Measurements from ENCODE around the gene NMT1.

Gene NMT1

DNA sequence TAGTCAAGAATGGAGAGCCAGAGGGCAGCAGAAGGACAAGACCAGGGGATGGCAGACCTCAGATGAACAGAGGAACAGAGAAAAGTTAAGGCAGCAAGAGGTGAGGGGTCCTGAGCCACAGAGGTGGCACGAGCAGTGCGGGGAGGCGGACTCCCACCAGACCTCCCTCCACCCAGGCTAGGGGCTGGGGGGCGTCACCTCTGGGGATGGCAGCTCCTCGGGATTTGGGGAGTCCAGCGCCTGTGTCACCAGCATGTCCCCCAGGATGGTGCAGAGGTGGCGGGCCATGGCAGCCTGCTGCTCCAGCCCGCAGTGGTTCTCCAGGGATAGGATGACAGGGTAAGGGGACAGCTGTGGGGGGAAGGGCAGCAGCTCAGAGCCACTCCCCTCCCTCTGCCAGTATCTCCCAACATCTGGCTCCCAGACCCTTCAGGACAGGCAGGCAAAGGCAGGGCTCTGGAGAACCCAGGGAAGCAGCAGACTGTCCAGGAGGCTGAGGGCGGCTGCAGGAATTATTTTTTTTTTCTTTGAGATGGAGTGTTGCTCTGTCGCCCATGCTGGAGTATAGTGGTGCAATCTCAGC lies 55.4 kb downstream of the NMT1 start:
- ChIA-PET POLR2A (no interaction called here), CTCF (interaction anchor here (0.6 to 11.9 kb wide), 7 partner anchors 11 to 97 kb away, joined by 3 to 123 read pairs (median 8); partner anchors contain the start of genes ACBD4 and PLCD3)
- DNase-seq (ENCODE audit: low read depth, low spot score): no peak
- TF ChIP-seq, protein P1, sequence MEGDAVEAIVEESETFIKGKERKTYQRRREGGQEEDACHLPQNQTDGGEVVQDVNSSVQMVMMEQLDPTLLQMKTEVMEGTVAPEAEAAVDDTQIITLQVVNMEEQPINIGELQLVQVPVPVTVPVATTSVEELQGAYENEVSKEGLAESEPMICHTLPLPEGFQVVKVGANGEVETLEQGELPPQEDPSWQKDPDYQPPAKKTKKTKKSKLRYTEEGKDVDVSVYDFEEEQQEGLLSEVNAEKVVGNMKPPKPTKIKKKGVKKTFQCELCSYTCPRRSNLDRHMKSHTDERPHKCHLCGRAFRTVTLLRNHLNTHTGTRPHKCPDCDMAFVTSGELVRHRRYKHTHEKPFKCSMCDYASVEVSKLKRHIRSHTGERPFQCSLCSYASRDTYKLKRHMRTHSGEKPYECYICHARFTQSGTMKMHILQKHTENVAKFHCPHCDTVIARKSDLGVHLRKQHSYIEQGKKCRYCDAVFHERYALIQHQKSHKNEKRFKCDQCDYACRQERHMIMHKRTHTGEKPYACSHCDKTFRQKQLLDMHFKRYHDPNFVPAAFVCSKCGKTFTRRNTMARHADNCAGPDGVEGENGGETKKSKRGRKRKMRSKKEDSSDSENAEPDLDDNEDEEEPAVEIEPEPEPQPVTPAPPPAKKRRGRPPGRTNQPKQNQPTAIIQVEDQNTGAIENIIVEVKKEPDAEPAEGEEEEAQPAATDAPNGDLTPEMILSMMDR (IDR thresholded peaks at IDR 0.05; ENCODE audit: insufficient read depth, low read length, missing control alignments): no peak
- no peak overlapping the region for H3K4me3 ChIP-seq (ENCODE audit: low read depth, low read length)

DNA sequence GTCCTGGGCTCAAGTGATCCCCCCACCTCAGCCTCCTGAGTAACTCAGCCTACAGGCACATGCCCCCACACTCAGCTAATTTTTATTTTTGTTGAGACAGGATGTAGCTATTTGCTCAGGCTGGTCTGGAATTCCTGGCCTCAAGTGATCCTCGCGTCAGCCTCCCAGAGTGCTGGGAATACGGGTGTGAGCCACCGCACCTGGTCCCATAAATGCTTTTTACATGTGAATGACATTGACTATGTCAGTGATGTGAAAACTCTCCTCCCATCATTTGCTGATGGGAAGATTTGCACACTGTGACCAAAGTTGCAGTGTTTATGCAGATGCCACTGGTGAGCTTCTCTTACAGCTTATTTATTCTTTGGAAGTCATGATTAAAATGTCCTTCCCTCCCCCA lies 56.2 kb downstream of the NMT1 start:
- DNase-seq (ENCODE audit: low read depth, low spot score): no peak
- ChIA-PET CTCF (interaction anchor here (1.5 to 11.9 kb wide), 6 partner anchors 8 to 21 kb away, joined by 4 to 123 read pairs (median 18); partner anchors contain the start of genes ACBD4 and PLCD3), POLR2A (interaction anchor here (0.5 kb wide), 1 partner anchor 36 kb away, joined by 5 read pairs; no protein-coding TSS in a partner anchor)
- H3K4me3 ChIP-seq (ENCODE audit: low read depth, low read length): no peak overlapping the region
- TF ChIP-seq, protein P1 (IDR thresholded peaks at IDR 0.05; ENCODE audit: insufficient read depth, low read length, missing control alignments): no peak

DNA sequence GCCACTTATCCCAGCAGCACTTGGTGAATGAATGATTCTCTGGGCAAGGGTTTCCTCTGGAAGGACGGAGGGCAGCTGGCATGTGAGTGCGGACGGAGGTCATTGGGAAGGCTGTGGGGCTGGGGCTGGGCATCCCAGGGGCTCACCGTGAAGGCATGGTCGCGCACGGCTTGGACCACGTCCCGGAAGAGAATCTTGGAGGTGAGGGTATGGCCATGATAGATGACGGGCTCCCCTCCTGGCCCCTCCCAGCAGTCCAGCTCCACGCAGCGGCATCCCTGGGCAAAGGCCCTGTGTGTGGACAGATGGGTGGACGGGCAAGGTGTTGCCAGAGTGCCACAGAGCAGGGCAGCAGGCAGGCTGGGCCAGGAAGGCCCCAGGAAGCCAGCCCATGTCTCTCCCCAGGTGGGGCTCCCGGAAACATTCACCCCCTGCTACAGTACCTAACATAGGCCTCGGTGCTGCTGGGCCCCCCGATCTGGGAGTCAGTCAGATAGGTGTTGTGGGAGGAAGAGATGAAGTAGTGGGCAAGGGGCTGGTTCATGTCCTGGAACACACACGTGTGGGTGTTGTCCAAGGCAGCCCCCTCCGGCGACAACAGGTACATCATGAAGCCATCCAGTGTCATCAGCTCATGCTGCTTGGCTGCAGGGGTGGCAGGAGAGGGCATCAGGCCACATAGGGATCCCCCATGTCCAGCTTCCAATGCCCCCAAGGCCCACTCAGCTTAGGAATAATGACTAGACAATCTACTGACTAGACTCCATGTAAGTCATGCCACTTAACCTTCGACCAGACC lies 56.9 kb downstream of the NMT1 start:
- ChIA-PET CTCF (interaction anchor here (1.5 to 11.9 kb wide), 6 partner anchors 9 to 22 kb away, joined by 4 to 123 read pairs (median 18); partner anchors contain the start of genes ACBD4 and PLCD3), POLR2A (interaction anchor here (0.5 kb wide), 1 partner anchor 36 kb away, joined by 5 read pairs; no protein-coding TSS in a partner anchor)
- H3K4me3 ChIP-seq (ENCODE audit: low read depth, low read length): no peak overlapping the region
- TF ChIP-seq, protein P1 (IDR thresholded peaks at IDR 0.05; ENCODE audit: insufficient read depth, low read length, missing control alignments): no peak
- DNase-seq (ENCODE audit: low read depth, low spot score): no peak

DNA sequence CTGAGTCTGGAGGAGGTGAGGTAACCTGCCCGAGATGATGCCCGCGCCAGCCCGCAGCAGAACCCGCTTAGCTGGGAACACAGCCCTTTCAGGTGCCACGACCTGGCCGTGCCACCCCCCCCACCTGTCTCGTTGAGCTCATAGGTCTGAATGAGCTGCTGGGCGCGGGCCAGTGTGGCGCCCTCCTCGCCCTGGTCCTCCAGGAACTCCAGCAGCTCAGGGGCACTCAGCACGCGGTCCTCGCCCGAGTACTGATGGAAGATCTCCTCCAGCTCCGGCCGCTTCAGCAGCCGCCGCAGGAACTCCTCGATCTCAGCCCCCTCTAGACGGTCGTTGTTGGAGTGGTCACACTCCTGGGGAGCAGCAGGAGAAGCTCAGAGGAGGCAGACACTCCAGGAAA lies 57.6 kb downstream of the NMT1 start:
- no peak overlapping the region for H3K4me3 ChIP-seq (ENCODE audit: low read depth, low read length)
- TF ChIP-seq, protein P1 (IDR thresholded peaks at IDR 0.05; ENCODE audit: insufficient read depth, low read length, missing control alignments): no peak
- ChIA-PET POLR2A (interaction anchor here (1.1 kb wide), 1 partner anchor 10 kb away, joined by 3 read pairs; no protein-coding TSS in a partner anchor), CTCF (interaction anchor here (0.9 to 11.9 kb wide), 7 partner anchors 9 to 198 kb away, joined by 3 to 123 read pairs (median 12); partner anchors contain the start of genes ACBD4 and PLCD3)
- DNase-seq (ENCODE audit: low read depth, low spot score): no peak

DNA sequence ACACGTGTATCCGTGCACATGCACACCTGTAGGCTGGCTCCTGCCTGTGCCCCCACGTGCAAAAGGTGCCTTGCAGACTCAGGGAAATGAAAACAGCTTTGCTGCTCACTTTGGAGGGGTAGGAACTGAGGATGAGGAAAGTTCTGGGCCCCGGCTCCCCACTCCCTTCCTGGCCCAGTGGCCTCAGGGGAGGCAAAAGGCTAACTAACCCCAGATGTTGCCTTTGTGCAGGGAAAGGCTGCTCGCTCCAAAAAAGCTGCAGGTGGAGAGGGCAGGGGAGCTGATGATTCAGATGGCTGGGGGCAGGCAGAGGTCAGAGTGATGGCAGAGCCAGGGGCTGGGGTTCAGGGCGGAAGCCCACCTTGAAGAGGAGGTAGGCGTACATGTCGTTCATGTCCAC lies 58.8 kb downstream of the NMT1 start:
- CTCF ChIA-PET: interaction anchor here (1.4 to 11.9 kb wide), 5 partner anchors 11 to 199 kb away, joined by 5 to 123 read pairs (median 24); partner anchors contain the start of genes ACBD4 and PLCD3

More for the DNA sequence above, 58.8 kb downstream of the NMT1 start:
- no peak overlapping the region for H3K4me3 ChIP-seq (ENCODE audit: low read depth, low read length)
- POLR2A ChIA-PET: interaction anchor here (0.9 kb wide), 1 partner anchor 10 kb away, joined by 3 read pairs; no protein-coding TSS in a partner anchor
- TF ChIP-seq, protein P1 (IDR thresholded peaks at IDR 0.05; ENCODE audit: insufficient read depth, low read length, missing control alignments): no peak
- no peak for DNase-seq (ENCODE audit: low read depth, low spot score)
